HL-60 (cell line): Measurements from ENCODE around the gene ELAVL3.

ENCODE experiments used
- CTCF ChIP-seq: IDR thresholded peaks from one replicate; pipeline ENCODE4 v1.5.1; 2011; ENCODE audit warnings: low read length, control low read depth, inconsistent platforms; ENCODE audit not compliant: insufficient read depth
- GABPA ChIP-seq: IDR thresholded peaks from 2 replicates; pipeline ENCODE4 v1.6.1; 2012; ENCODE audit warnings: low read depth
- POLR2AphosphoS5 ChIP-seq: IDR thresholded peaks from 2 replicates; pipeline ENCODE4 v1.6.1; 2012; ENCODE audit warnings: low read depth
- REST ChIP-seq: IDR thresholded peaks from 2 replicates; pipeline ENCODE4 v1.6.1; 2012; ENCODE audit warnings: low read depth; ENCODE audit not compliant: insufficient replicate concordance

- TF ChIP-seq CTCF (no peak), REST (no peak), GABPA (no peak), POLR2AphosphoS5 (no peak)
These were observed 6.0 kb upstream of the ELAVL3 start for GRCh38 chr19:11486661-11487503.
